Right lobe of liver (tissue), 6 donors: ENCODE data around the gene OXER1. TPM values are rescaled to one million over a fixed set of nuclear protein-coding genes. Genes with fewer than 3 reads are reported as not detected.

Experiments used
- ATAC-seq, 4 donors: fragments of 200-7000 bp; cut with Tn5 transposase; one replicate each; pipeline ENCODE4 v1.9.1; 2020; ENCODE audit warnings: mild to moderate bottlenecking in 4 of 4, moderate library complexity in 4 of 4
- DNase-seq, 3 donors: peaks; one replicate each; pipeline ENCODE4 v3.0.0-alpha.2; 2020
- H3K27ac ChIP-seq, 3 donors: fragments of 200-600 bp; one replicate each; pipeline ENCODE4 v1.8.0; 2022
- H3K27me3 ChIP-seq, 2 donors: fragments of 200-600 bp; one replicate each; pipeline ENCODE4 v1.8.0; 2022
- H3K36me3 ChIP-seq, 4 donors: fragments of 200-600 bp; sonication (generic) in 1 of 4; one replicate each; pipeline versions ENCODE4 v1.5.1 to v1.8.0; 2017 to 2022; ENCODE audit warnings: control low read depth in 1 of 4
- H3K4me1 ChIP-seq, 4 donors: fragments of 200-600 bp; sonication (generic) in 1 of 4; one replicate each; pipeline versions ENCODE4 v1.5.1 to v1.8.0; 2017 to 2022; ENCODE audit warnings: control low read depth in 1 of 4
- H3K4me3 ChIP-seq, 3 donors: fragments of 200-600 bp; one replicate each; pipeline ENCODE4 v1.8.0; 2022
- H3K9me3 ChIP-seq, 4 donors: fragments of 200-600 bp; sonication (generic) in 1 of 4; one replicate each; pipeline versions ENCODE4 v1.5.1 to v1.8.0; 2017 to 2022; ENCODE audit warnings: control low read depth in 1 of 4
- POLR2A ChIP-seq: fragments of 450-650 bp; IDR thresholded peaks from one replicate; pipeline ENCODE4 v1.6.1; 2017; ENCODE audit warnings: antibody characterized with exemption, mild to moderate bottlenecking
- WGBS: methylation state at CpG from one replicate; pipeline ENCODE4 v1.1.6; 2018; ENCODE audit warnings: low coverage, low lambda C conversion rate; ENCODE audit not compliant: insufficient coverage; ENCODE audit errors: missing lambda C conversion rate; 5-methylcytosine and 5-hydroxymethylcytosine counted together
- intact Hi-C, 2 donors: fragments of 100-400 bp; cut with DNase I; formaldehyde crosslinking; loops; one replicate each; pipeline versions ENCODE4 v1.11.2 to v1.14.1; 2022
- long read RNA-seq: library from polyadenylated mRNA; unstranded; transcript quantifications from one replicate; pipeline ENCODE4 v2.0.0, GENCODE V29; 2019
- total RNA-seq, 6 experiments: library from RNA; depleted of rRNA in 2 of 6; stranded (reverse); fragments of >200 nt in 2 of 6; fragmentation: NEBNext Ultra II Directional in 3 of 6; extraction: Animal tissue kit (Norgen Biotek cat#: 25700) in 3 of 6; gene quantifications; one replicate each; pipeline versions ENCODE4 v1.1.0 to v1.2.4, GENCODE V29; 2016 to 2023
- TF ChIP-seq, protein P1 (sequence below), 4 donors: fragments of 200-600 bp in 3 of 4; fragments of 450-650 bp in 1 of 4; IDR thresholded peaks; one replicate each; pipeline versions ENCODE4 v1.5.1 to v1.8.0; 2016 to 2022; ENCODE audit warnings: antibody characterized with exemption in 4 of 4, mild to moderate bottlenecking in 2 of 4
- donor health status: DM: no; HTN: yes; CAD: no.
- donor health status: DM: no; HTN: no; CAD: no.
- donor health status: DM: no; HTN: no; CAD: no.
- donor health status: DM: no; HTN: yes; CAD: no.
- donor health status: DM: no; HTN: yes; CAD: no.

The OXER1 gene, protein sequence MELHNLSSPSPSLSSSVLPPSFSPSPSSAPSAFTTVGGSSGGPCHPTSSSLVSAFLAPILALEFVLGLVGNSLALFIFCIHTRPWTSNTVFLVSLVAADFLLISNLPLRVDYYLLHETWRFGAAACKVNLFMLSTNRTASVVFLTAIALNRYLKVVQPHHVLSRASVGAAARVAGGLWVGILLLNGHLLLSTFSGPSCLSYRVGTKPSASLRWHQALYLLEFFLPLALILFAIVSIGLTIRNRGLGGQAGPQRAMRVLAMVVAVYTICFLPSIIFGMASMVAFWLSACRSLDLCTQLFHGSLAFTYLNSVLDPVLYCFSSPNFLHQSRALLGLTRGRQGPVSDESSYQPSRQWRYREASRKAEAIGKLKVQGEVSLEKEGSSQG
- total RNA-seq, result 10 to 100 TPM in 3 of 6 experiments, 1 to 10 TPM in 3; 5.3 to 29.4 (median 10.7) TPM
- long read RNA-seq, partial matches to known transcripts, result 0 of 2 reads
- long read RNA-seq, other reads (novel, unspliced or antisense), result 0 of 2 reads

DNA sequence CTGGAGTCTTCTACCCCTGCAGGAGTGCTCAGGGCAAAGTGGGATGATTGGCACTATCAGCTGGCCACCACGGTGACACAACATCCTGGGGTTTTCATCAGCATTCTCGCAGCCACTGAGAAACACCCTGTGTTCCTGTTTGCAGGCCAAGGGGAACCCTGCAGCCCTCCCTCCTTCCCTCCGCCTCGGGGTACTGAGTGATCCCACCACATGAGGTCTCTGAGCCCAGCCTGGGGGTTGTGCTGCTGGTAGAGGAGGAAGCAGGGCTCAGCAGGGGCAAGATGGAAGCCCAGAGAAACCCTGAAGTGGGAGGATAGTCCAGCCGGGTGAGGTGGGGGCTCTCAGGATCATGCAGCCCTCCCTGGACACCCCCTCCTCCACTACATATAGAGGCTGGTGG is at the start of gene OXER1:
Gene OXER1, minus strand, starts transcription at position 40 of the 400 bp plus-strand sequence. CDS start 73 bp downstream, outside the sequence.
- ATAC-seq, result peak; percentile 6 to 28 (median 17)
- H3K4me3 ChIP-seq, result no peak within 1 kb of the TSS
- H3K36me3 ChIP-seq, result peaks cover 0 to 2% (median 0%) of the 10 kb centered on the region in 4 donors
- TF ChIP-seq, protein P1, sequence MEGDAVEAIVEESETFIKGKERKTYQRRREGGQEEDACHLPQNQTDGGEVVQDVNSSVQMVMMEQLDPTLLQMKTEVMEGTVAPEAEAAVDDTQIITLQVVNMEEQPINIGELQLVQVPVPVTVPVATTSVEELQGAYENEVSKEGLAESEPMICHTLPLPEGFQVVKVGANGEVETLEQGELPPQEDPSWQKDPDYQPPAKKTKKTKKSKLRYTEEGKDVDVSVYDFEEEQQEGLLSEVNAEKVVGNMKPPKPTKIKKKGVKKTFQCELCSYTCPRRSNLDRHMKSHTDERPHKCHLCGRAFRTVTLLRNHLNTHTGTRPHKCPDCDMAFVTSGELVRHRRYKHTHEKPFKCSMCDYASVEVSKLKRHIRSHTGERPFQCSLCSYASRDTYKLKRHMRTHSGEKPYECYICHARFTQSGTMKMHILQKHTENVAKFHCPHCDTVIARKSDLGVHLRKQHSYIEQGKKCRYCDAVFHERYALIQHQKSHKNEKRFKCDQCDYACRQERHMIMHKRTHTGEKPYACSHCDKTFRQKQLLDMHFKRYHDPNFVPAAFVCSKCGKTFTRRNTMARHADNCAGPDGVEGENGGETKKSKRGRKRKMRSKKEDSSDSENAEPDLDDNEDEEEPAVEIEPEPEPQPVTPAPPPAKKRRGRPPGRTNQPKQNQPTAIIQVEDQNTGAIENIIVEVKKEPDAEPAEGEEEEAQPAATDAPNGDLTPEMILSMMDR (IDR thresholded peaks at IDR 0.05), result no peak
- no peak for TF ChIP-seq POLR2A
- no peak within 1 kb of the TSS for H3K27ac ChIP-seq
- no peaks in the 10 kb centered on the region for H3K27me3 ChIP-seq
- DNase-seq, result peak in 1 of 3 donors; percentile 56
- 40% methylated on average over 1 of the region's 5 CpGs for WGBS
- intact Hi-C loops, result no loop called here
- no peaks in the 10 kb centered on the region for H3K9me3 ChIP-seq
- H3K4me1 ChIP-seq, result no peaks in the 10 kb centered on the region

DNA sequence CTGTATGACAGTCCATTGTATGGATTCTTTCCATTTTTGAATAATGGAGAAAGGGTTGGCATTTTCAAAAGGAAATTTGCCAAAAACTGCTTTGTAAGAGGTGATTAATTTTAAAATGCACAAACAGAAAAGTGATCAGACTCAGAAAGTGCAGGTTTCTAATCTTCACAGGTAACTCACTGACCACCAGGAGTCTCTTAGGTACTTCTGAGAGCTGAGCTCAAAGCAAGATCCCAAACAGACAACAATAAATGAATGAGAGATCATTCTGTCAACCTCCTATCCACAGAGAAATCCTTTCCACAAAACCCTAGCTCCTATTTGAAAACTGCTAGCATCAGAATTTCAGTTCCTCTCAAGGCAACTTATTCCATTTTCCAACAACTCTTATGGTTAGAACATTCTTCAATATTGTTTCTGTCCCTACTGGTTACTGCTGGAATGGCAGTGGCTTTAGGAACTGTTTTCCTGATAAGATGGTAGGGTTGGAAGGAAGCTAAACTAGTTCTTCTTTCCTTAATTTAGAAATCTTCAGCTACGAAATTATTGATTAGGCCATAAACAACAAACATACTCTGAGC is 49.1 kb upstream of the OXER1 start:
- ATAC-seq (no peak), DNase-seq (no peak)
- Histone ChIP-seq H3K27ac (no peak overlapping the region), H3K27me3 (no peaks in the 10 kb centered on the region), H3K4me3 (no peak overlapping the region), H3K36me3 (no peaks in the 10 kb centered on the region), H3K4me1 (peaks cover 0 to 13% (median 4%) of the 10 kb centered on the region in 4 donors), H3K9me3 (no peaks in the 10 kb centered on the region)
- TF ChIP-seq, protein P1 (IDR thresholded peaks at IDR 0.05), result peak; percentile 40 to 55 (median 48)
- no peak for TF ChIP-seq POLR2A
- intact Hi-C loops, result no loop called here
- WGBS, result 15% methylated on average over 1 of the region's 1 CpG

DNA sequence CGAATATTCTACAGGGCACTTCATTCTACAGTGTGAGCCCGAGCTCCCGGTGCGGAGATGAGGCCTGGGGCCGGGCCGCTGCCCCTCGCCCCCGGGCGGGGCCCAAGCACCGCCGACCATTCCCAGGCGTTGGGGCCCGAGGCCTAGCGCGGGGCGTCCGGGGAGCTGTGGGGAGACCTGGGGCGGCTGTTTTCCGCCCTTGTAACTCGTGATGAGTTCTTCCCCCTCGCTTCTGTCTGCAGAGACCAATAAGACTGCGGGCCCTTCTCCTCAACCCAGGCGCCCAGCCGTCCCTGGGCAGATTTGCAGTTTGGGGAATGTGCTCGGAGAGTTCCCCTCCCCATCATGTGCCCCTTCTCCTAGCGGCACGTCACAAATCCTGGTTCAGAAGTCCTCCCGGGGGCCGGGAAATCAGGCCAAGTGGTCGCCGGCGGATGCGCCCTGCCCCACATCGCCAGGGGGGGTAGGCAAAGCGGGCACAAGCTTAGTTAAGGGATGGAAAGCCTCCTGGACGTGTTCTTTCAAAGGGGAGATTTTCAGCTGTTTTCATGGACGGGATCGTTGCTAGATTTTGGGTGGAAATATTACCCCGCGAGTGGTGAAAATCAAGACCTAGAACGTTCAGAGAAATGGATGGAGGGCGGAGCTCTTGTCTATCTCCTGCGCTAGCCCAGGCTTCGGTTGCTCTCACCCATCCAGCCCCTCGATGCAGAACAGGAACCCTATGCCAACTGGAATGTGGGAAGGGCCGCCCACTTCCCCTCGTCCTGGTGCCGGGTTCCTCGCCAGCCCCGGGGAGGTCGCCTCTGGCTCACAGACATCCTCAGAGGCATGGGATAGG is 47.3 kb upstream of the OXER1 start:
- no peaks in the 10 kb centered on the region for H3K9me3 ChIP-seq
- peak overlapping the region; percentile 98 to 99 (median 99) for H3K27ac ChIP-seq
- peak overlapping the region; percentile 60 to 68 (median 64) for H3K4me3 ChIP-seq
- TF ChIP-seq, protein P1 (IDR thresholded peaks at IDR 0.05), result no peak
- TF ChIP-seq POLR2A, result no peak
- DNase-seq (peak in 2 of 3 donors; percentile 46 to 62), ATAC-seq (peak in 3 of 4 donors; percentile 11 to 14 (median 13))
- H3K27me3 ChIP-seq, result no peaks in the 10 kb centered on the region
- peaks cover 0 to 13% (median 4%) of the 10 kb centered on the region in 4 donors for H3K4me1 ChIP-seq
- intact Hi-C loops, result no loop called here
- no peaks in the 10 kb centered on the region for H3K36me3 ChIP-seq
- WGBS, result 18% methylated on average over 18 of the region's 51 CpGs
